HEK293 (cell line): ENCODE results near the gene MACO1.

ENCODE experiments used
- AEBP2 ChIP-seq: fragments of 450-650 bp; formaldehyde crosslinking; IDR thresholded peaks from 2 replicates; pipeline ENCODE4 v1.5.1; 2016; ENCODE audit warnings: missing biosample characterization, missing genetic modification characterization, borderline replicate concordance
- INSM2 ChIP-seq: fragments of 450-650 bp; formaldehyde crosslinking; IDR thresholded peaks from 2 replicates; pipeline ENCODE4 v1.5.1; 2016; ENCODE audit warnings: missing biosample characterization, missing genetic modification characterization
- KLF16 ChIP-seq: fragments of 450-650 bp; formaldehyde crosslinking; IDR thresholded peaks from 2 replicates; pipeline ENCODE4 v1.5.1; 2017; ENCODE audit warnings: missing biosample characterization, missing genetic modification characterization
- PRDM2 ChIP-seq: fragments of 450-650 bp; formaldehyde crosslinking; IDR thresholded peaks from 2 replicates; pipeline ENCODE4 v1.5.1; 2016; ENCODE audit warnings: missing biosample characterization, missing genetic modification characterization, borderline replicate concordance
- PRDM4 ChIP-seq: fragments of 450-650 bp; formaldehyde crosslinking; IDR thresholded peaks from 2 replicates; pipeline ENCODE4 v1.5.1; 2017; ENCODE audit warnings: missing biosample characterization, missing genetic modification characterization
- SCRT2 ChIP-seq: fragments of 450-650 bp; formaldehyde crosslinking; IDR thresholded peaks from 2 replicates; pipeline ENCODE4 v1.5.1; 2016; ENCODE audit warnings: missing biosample characterization, missing genetic modification characterization
- ZBTB10 ChIP-seq: fragments of 450-650 bp; formaldehyde crosslinking; IDR thresholded peaks from 2 replicates; pipeline ENCODE4 v1.5.1; 2016; ENCODE audit warnings: missing biosample characterization, missing genetic modification characterization
- ZBTB21 ChIP-seq: fragments of 450-650 bp; formaldehyde crosslinking; IDR thresholded peaks from 2 replicates; pipeline ENCODE4 v1.5.1; 2017; ENCODE audit warnings: missing biosample characterization, missing genetic modification characterization
- ZBTB44 ChIP-seq: fragments of 450-650 bp; IDR thresholded peaks from 2 replicates; pipeline ENCODE4 v1.5.1; 2018; ENCODE audit warnings: missing biosample characterization, mild to moderate bottlenecking, missing genetic modification characterization
- ZFHX2 ChIP-seq: fragments of 450-650 bp; formaldehyde crosslinking; conservative IDR thresholded peaks from 2 replicates; pipeline ENCODE4 v1.5.1; 2016; ENCODE audit warnings: missing biosample characterization, missing genetic modification characterization
- ZFP3 ChIP-seq: fragments of 450-650 bp; formaldehyde crosslinking; IDR thresholded peaks from 2 replicates; pipeline ENCODE4 v1.5.1; 2016; ENCODE audit warnings: low read depth, missing biosample characterization, missing genetic modification characterization
- ZNF18 ChIP-seq: fragments of 450-650 bp; formaldehyde crosslinking; IDR thresholded peaks from 2 replicates; pipeline ENCODE4 v1.5.1; 2016; ENCODE audit warnings: missing biosample characterization, missing genetic modification characterization
- ZNF416 ChIP-seq: fragments of 450-650 bp; formaldehyde crosslinking; IDR thresholded peaks from 2 replicates; pipeline ENCODE4 v1.5.1; 2016; ENCODE audit warnings: missing biosample characterization, missing genetic modification characterization
- ZNF513 ChIP-seq: fragments of 450-650 bp; IDR thresholded peaks from 2 replicates; pipeline ENCODE4 v1.5.1; 2018; ENCODE audit warnings: missing biosample characterization, missing genetic modification characterization
- ZNF529 ChIP-seq: fragments of 450-650 bp; formaldehyde crosslinking; IDR thresholded peaks from 2 replicates; pipeline ENCODE4 v1.5.1; 2017; ENCODE audit warnings: missing genetic modification characterization, missing biosample characterization; ENCODE audit not compliant: insufficient replicate concordance
- ZNF561 ChIP-seq: fragments of 450-650 bp; IDR thresholded peaks from 2 replicates; pipeline ENCODE4 v1.5.1; 2018; ENCODE audit warnings: missing biosample characterization, missing genetic modification characterization, borderline replicate concordance
- ZSCAN30 ChIP-seq: fragments of 450-650 bp; IDR thresholded peaks from 2 replicates; pipeline ENCODE4 v1.5.1; 2018; ENCODE audit warnings: missing biosample characterization, mild to moderate bottlenecking, missing genetic modification characterization, moderate library complexity

MACO1 gene

GRCh38 chr1:25543425-25544242, 112.9 kb downstream of the MACO1 start, which contains the start of gene LDLRAP1 (continued):
- no peak for TF ChIP-seq ZNF513
- TF ChIP-seq ZNF561 (tag by site-specific recombination) = peak; percentile 61; the same call in 1 of the 2 replicates
- TF ChIP-seq AEBP2 = no peak
- no peak for TF ChIP-seq ZFP3 (tag by site-specific recombination)
- no peak for TF ChIP-seq ZBTB21 (tag by site-specific recombination)
- 0 out of 2 replicates have a peak, but pooled peaks have one; percentile 39 for TF ChIP-seq ZBTB10 (tag by site-specific recombination)
- TF ChIP-seq ZFHX2 (tag by site-specific recombination) = no peak; the same call in 1 of the 2 replicates
- peak; percentile 21; the same call in 1 of the 2 replicates for TF ChIP-seq ZSCAN30
- no peak for TF ChIP-seq INSM2 (tag by site-specific recombination)
- TF ChIP-seq SCRT2 (tag by site-specific recombination) = no peak
- no peak for TF ChIP-seq ZNF416 (tag by site-specific recombination)
- no peak for TF ChIP-seq PRDM4
- TF ChIP-seq KLF16 (tag by site-specific recombination) = no peak
- TF ChIP-seq PRDM2 (tag by site-specific recombination) = no peak
- TF ChIP-seq ZBTB44 (tag by site-specific recombination) = 0 out of 2 replicates have a peak, but pooled peaks have one; percentile 31
- no peak for TF ChIP-seq ZNF18 (tag by site-specific recombination)
- TF ChIP-seq ZNF529 (tag by site-specific recombination) = no peak
